GM12878 (cell line): Measurements from ENCODE around the gene CRY1. TPM values are rescaled to one million over a fixed set of nuclear protein-coding genes. Genes with fewer than 3 reads are reported as not detected.

Experiments
- ATAC-seq: fragments of 200-7000 bp; cut with Tn5 transposase; 3 replicates; pipeline ENCODE4 v1.9.1; 2020; ENCODE audit warnings: mild to moderate bottlenecking, moderate library complexity
- BruUV-seq: library from RNA; stranded (reverse); fragments of 400-500 nt; replicated peaks from 2 replicates; lab custom pipeline; 2021; lab: Mats Ljungman, UMichigan
- CTCF ChIA-PET: fragments of 300-600 bp; sonication (Branson Sonifier 250); formaldehyde crosslinking; extraction: SDS; loops from one replicate; lab custom pipeline; 2021; ENCODE audit warnings: inconsistent platforms; lab: Yijun Ruan, JAX
- POLR2A ChIA-PET: fragments of 350-600 bp; formaldehyde crosslinking; extraction: SDS; loops from one replicate; lab custom pipeline; 2021; ENCODE audit warnings: inconsistent platforms; lab: Charles Lee
- RAD21 ChIA-PET: fragments of 300-600 bp; sonication (Branson Sonifier 250); formaldehyde crosslinking; loops from one replicate; lab custom pipeline; 2023; ENCODE audit warnings: antibody characterized with exemption; ENCODE audit not compliant: unreplicated experiment; lab: Charles Lee
- SMC1A ChIA-PET: fragments of 300-600 bp; sonication (Branson Sonifier 250); formaldehyde crosslinking; loops from one replicate; lab custom pipeline; 2023; ENCODE audit not compliant: unreplicated experiment, uncharacterized antibody; lab: Charles Lee
- DNase-seq: peaks from one replicate; pipeline ENCODE4 v3.0.0-alpha.2; 2011; ENCODE audit warnings: low read depth, low spot score
- FAIRE-seq: peaks from 3 replicates; lab custom pipeline; 2011; peaks lifted over from hg19 to GRCh38; lab: Jason Lieb, UNC
- H2AFZ ChIP-seq: 2 replicates; pipeline ENCODE4 v1.6.0; 2011; ENCODE audit warnings: low read depth, low read length, control low read depth; ENCODE audit not compliant: control insufficient read depth
- H3K27ac ChIP-seq: 2 replicates; pipeline ENCODE4 v1.5.1; 2011; ENCODE audit warnings: control low read depth; ENCODE audit not compliant: control insufficient read depth, insufficient read depth
- H3K27me3 ChIP-seq, 2 experiments: replicated peaks in 1 of 2; 2 replicates each; pipeline versions ENCODE4 v1.6.0 to v1.6.1; 2011; ENCODE audit warnings: low read length in 1 of 2; ENCODE audit not compliant: control insufficient read depth in 2 of 2, insufficient read depth in 2 of 2
- H3K36me3 ChIP-seq, 2 experiments: 2 replicates each; pipeline ENCODE4 v1.5.1; 2011; ENCODE audit warnings: low read length in 1 of 2; ENCODE audit not compliant: control insufficient read depth in 2 of 2, insufficient read depth in 2 of 2
- H3K4me1 ChIP-seq: 2 replicates; pipeline ENCODE4 v1.6.1; 2011; ENCODE audit warnings: mild to moderate bottlenecking, low read length, moderate library complexity, mixed read lengths; ENCODE audit not compliant: control insufficient read depth, insufficient read depth
- H3K4me2 ChIP-seq: 2 replicates; pipeline ENCODE4 v1.6.0; 2011; ENCODE audit warnings: control low read depth; ENCODE audit not compliant: control insufficient read depth, insufficient read depth
- H3K4me3 ChIP-seq: fragments of 200-600 bp; sonication (generic); 2 replicates; pipeline ENCODE4 v1.5.1; 2016
- H3K79me2 ChIP-seq: 2 replicates; pipeline ENCODE4 v1.6.0; 2011; ENCODE audit warnings: low read length; ENCODE audit not compliant: control insufficient read depth, insufficient read depth
- H3K9ac ChIP-seq: 2 replicates; pipeline ENCODE4 v1.8.0; 2011; ENCODE audit warnings: low read length, control low read depth, mixed read lengths; ENCODE audit not compliant: control insufficient read depth, insufficient read depth
- H3K9me3 ChIP-seq: replicated peaks from 3 replicates; pipeline ENCODE4 v1.5.1; 2011; ENCODE audit warnings: mild to moderate bottlenecking, low read length; ENCODE audit not compliant: control insufficient read depth, insufficient read depth
- H4K20me1 ChIP-seq: 2 replicates; pipeline ENCODE4 v1.6.0; 2011; ENCODE audit not compliant: control insufficient read depth, insufficient read depth
- ASH2L ChIP-seq: fragments of 300-600, 200-600 bp; sonication (generic); IDR thresholded peaks from 2 replicates; pipeline ENCODE4 v1.6.1; 2017; ENCODE audit warnings: low read depth, mild to moderate bottlenecking, borderline replicate concordance
- CEBPZ ChIP-seq: fragments of 150-350 bp; IDR thresholded peaks from 2 replicates; pipeline ENCODE4 v1.6.1; 2016; ENCODE audit warnings: low read depth, low read length
- E2F4 ChIP-seq: IDR thresholded peaks from 2 replicates; pipeline ENCODE4 v1.6.1; 2012; ENCODE audit warnings: low read depth, low read length, improper control_type of control experiment
- MEF2B ChIP-seq: fragments of 450-650 bp; IDR thresholded peaks from 2 replicates; pipeline ENCODE4 v1.6.1; 2018; ENCODE audit warnings: mild to moderate bottlenecking, moderate library complexity; ENCODE audit not compliant: partially characterized antibody, poor library complexity, severe bottlenecking
- TCF12 ChIP-seq: IDR thresholded peaks from 2 replicates; pipeline ENCODE4 v1.6.1; 2011; ENCODE audit warnings: low read depth, mild to moderate bottlenecking, low read length
- YBX1 ChIP-seq: fragments of 450-650 bp; IDR thresholded peaks from 2 replicates; pipeline ENCODE4 v1.6.1; 2016; ENCODE audit warnings: antibody characterized with exemption
- WGBS: methylation state at CpG from one replicate; pipeline ENCODE4 v1.1.6; 2016; ENCODE audit warnings: low lambda C conversion rate; ENCODE audit not compliant: insufficient replicate concordance, insufficient coverage; ENCODE audit errors: missing lambda C conversion rate; 5-methylcytosine and 5-hydroxymethylcytosine counted together
- in situ Hi-C: fragments of 300-500 bp; cut with MboI; formaldehyde crosslinking; loops from 9 replicates; pipeline ENCODE4 v1.14.3; 2018; ENCODE audit warnings: mixed read lengths
- intact Hi-C: fragments of 100-400 bp; cut with micrococcal nuclease; formaldehyde crosslinking; loops from one replicate; pipeline ENCODE4 v1.14.2; 2022; ENCODE audit not compliant: unreplicated experiment
- polyA plus RNA-seq, 11 experiments: library from polyadenylated mRNA; depleted of rRNA in 4 of 11; unstranded in 6 of 11; stranded (reverse) in 5 of 11; fragments of >200 nt; fragmentation: Nextera tagmentation in 4 of 11; fragmentation: Illumina TruSeq in 1 of 11; extraction: Ambion mirVana in 4 of 11; extraction: Trizol in 1 of 11; gene quantifications; 1 replicate in 1 of 11; 2 replicates in 10 of 11; pipeline versions ENCODE4 v1.2.1 to v1.2.3, GENCODE V29; 2011 to 2016; ENCODE audit warnings: inconsistent platforms in 2 of 11, missing spikeins in 2 of 11, low read depth in 1 of 11
- total RNA-seq, 4 experiments: library from RNA; depleted of rRNA in 3 of 4; stranded (reverse); fragments of >200 nt in 3 of 4; fragmentation: Illumina TruSeq in 1 of 4; extraction: Trizol in 1 of 4; gene quantifications; 2 replicates each; pipeline versions ENCODE4 v1.2.1 to v1.2.3, GENCODE V29; 2013 to 2021

Gene CRY1
- total and polyA plus RNA-seq, 10 of the 15 experiments (the other 5 are each of a cell fraction or from before 2014, with no cell fraction given): 1.6 to 10.9 (median 5.4) TPM

GRCh38 chr12:107119091-107119490, 25.7 kb upstream of the CRY1 start:
- ChIA-PET POLR2A (interaction anchor here (0.6 kb wide), 1 partner anchor 151 kb away, joined by 4 read pairs; no protein-coding TSS in a partner anchor), SMC1A (no interaction called here)

More at GRCh38 chr12:107119091-107119490, 25.7 kb upstream of the CRY1 start:
- Histone ChIP-seq H3K4me3 (no peak overlapping the region), H3K4me2 (no peak overlapping the region), H3K27me3 (peaks cover 2% of the 10 kb centered on the region in 2 experiments; a peak in 2 of 4 replicates), H3K9me3 (no peaks in the 10 kb centered on the region), H2AFZ (no peak overlapping the region), H4K20me1 (no peaks in the 10 kb centered on the region), H3K9ac (no peak overlapping the region), H3K27ac (no peak overlapping the region), H3K36me3 (no peaks in the 10 kb centered on the region), H3K79me2 (no peaks in the 10 kb centered on the region)
- in situ Hi-C loops: no loop called here
- CTCF ChIA-PET: no interaction called here
- FAIRE-seq (no peak), DNase-seq (no peak), ATAC-seq (no peak)
- RAD21 ChIA-PET: no interaction called here
- BruUV-seq: no TSS peak
- WGBS: 59% methylated on average over 3 of the region's 3 CpGs
- TF ChIP-seq ASH2L (no peak), TCF12 (no peak), CEBPZ (no peak), MEF2B (no peak), E2F4 (no peak), YBX1 (no peak)
- TF ChIP-seq, all 136 proteins: peak for 0
- intact Hi-C loops: no loop called here
- no peaks in the 10 kb centered on the region for H3K4me1 ChIP-seq
